Left ventricle myocardium inferior (tissue), 1 donor: Measurements from ENCODE around the gene HOXB9. TPM values are rescaled to one million over a fixed set of nuclear protein-coding genes. Genes with fewer than 3 reads are reported as not detected.

Experiments
- DNase-seq: peaks from one replicate; pipeline ENCODE4 v3.0.0-alpha.2; 2020
- H3K27ac ChIP-seq: fragments of 200-600 bp; replicated peaks from 2 replicates; pipeline ENCODE4 v1.8.0; 2021
- H3K27me3 ChIP-seq: fragments of 200-600 bp; 2 replicates; pipeline ENCODE4 v1.8.0; 2021; ENCODE audit warnings: low read depth
- H3K36me3 ChIP-seq: fragments of 200-600 bp; 2 replicates; pipeline ENCODE4 v1.8.0; 2021
- H3K4me1 ChIP-seq: fragments of 200-600 bp; 2 replicates; pipeline ENCODE4 v1.8.0; 2021
- H3K4me3 ChIP-seq: fragments of 200-600 bp; 2 replicates; pipeline ENCODE4 v1.8.0; 2021; ENCODE audit warnings: mild to moderate bottlenecking, moderate library complexity
- H3K9me3 ChIP-seq: fragments of 200-600 bp; replicated peaks from 2 replicates; pipeline ENCODE4 v1.8.0; 2021
- CTCF ChIP-seq: fragments of 200-600 bp; IDR thresholded peaks from 2 replicates; pipeline ENCODE4 v1.8.0; 2021; ENCODE audit warnings: antibody characterized with exemption, mild to moderate bottlenecking, borderline replicate concordance
- intact Hi-C: fragments of 100-400 bp; cut with micrococcal nuclease; formaldehyde crosslinking; loops from one replicate; pipeline ENCODE4 v1.11.0; 2022
- total RNA-seq: library from RNA; stranded (reverse); fragmentation: NEBNext Ultra II Directional; extraction: Animal tissue kit (Norgen Biotek cat#: 25700); gene quantifications from one replicate; pipeline ENCODE4 v1.2.1, GENCODE V29; 2021
- donor health status: DM: no; HTN: yes; CAD: no; lungs with severe emphysema.

The HOXB9 gene
- total RNA-seq, 1 donor from 2014 or later: not detected

GRCh38 chr17:48591255-48592056 is 34.7 kb downstream of the HOXB9 start:
- intact Hi-C loops: no loop called here

GRCh38 chr17:48590607-48591161 is 35.5 kb downstream of the HOXB9 start:
- H3K4me3 ChIP-seq: no peak overlapping the region
- no peak overlapping the region for H3K27ac ChIP-seq
- no peak for DNase-seq
- H3K27me3 ChIP-seq: peaks cover 100% of the 10 kb centered on the region
- no peaks in the 10 kb centered on the region for H3K36me3 ChIP-seq
- H3K9me3 ChIP-seq: no peaks in the 10 kb centered on the region
- intact Hi-C loops: no loop called here
- TF ChIP-seq CTCF: no peak
- peaks cover 23% of the 10 kb centered on the region for H3K4me1 ChIP-seq

More at GRCh38 chr17:48591255-48592056, 34.7 kb downstream of the HOXB9 start:
- no peak for DNase-seq
- no peak overlapping the region for H3K27ac ChIP-seq
- no peak for TF ChIP-seq CTCF
- no peaks in the 10 kb centered on the region for H3K9me3 ChIP-seq
- H3K36me3 ChIP-seq: no peaks in the 10 kb centered on the region
- peaks cover 100% of the 10 kb centered on the region for H3K27me3 ChIP-seq
- peaks cover 22% of the 10 kb centered on the region for H3K4me1 ChIP-seq
- H3K4me3 ChIP-seq: no peak overlapping the region

- TF ChIP-seq CTCF: no peak
- peaks cover 100% of the 10 kb centered on the region for H3K27me3 ChIP-seq
These were observed 36.1 kb downstream of the HOXB9 start, which contains the start of gene HOXB3 for GRCh38 chr17:48589831-48590606. Gene HOXB3 (minus strand): TSS chr17:48590241. CDS start chr17:48552474, 37,767 bp downstream.

GRCh38 chr17:48589060-48589830 is 36.9 kb downstream of the HOXB9 start:
- H3K4me1 ChIP-seq: peaks cover 31% of the 10 kb centered on the region
- H3K36me3 ChIP-seq: no peaks in the 10 kb centered on the region
- no peak for TF ChIP-seq CTCF
- no peak overlapping the region for H3K4me3 ChIP-seq
- no peak for DNase-seq
- intact Hi-C loops: no loop called here
- no peaks in the 10 kb centered on the region for H3K9me3 ChIP-seq
- H3K27ac ChIP-seq: no peak overlapping the region
- H3K27me3 ChIP-seq: peaks cover 100% of the 10 kb centered on the region

More at GRCh38 chr17:48589831-48590606, 36.1 kb downstream of the HOXB9 start, which contains the start of gene HOXB3:
- no peaks in the 10 kb centered on the region for H3K9me3 ChIP-seq
- intact Hi-C loops: no loop called here
- H3K27ac ChIP-seq: no peak within 1 kb of the TSS
- no peaks in the 10 kb centered on the region for H3K36me3 ChIP-seq
- peaks cover 30% of the 10 kb centered on the region for H3K4me1 ChIP-seq
- DNase-seq: no peak
- no peak within 1 kb of the TSS for H3K4me3 ChIP-seq

- no peak for TF ChIP-seq CTCF
These were observed 37.6 kb downstream of the HOXB9 start for GRCh38 chr17:48588528-48588927.

More at GRCh38 chr17:48588528-48588927, 37.6 kb downstream of the HOXB9 start:
- Histone ChIP-seq H3K27ac (no peak overlapping the region), H3K4me3 (no peak overlapping the region), H3K27me3 (peaks cover 100% of the 10 kb centered on the region), H3K36me3 (no peaks in the 10 kb centered on the region), H3K4me1 (peaks cover 25% of the 10 kb centered on the region), H3K9me3 (no peaks in the 10 kb centered on the region)
- no peak for DNase-seq
- intact Hi-C loops: no loop called here
